CD14-positive monocyte (primary cell): ENCODE measurements around the gene DDX20. TPM values are rescaled to one million over a fixed set of nuclear protein-coding genes. Genes with fewer than 3 reads are reported as not detected.

Source experiments
- DNase-seq, 3 donors: peaks; one replicate each; pipeline ENCODE4 v3.0.0-alpha.2; 2011 to 2022
- H2AFZ ChIP-seq: 2 replicates; pipeline ENCODE4 v1.6.0; 2012; ENCODE audit warnings: mild to moderate bottlenecking, low read depth, low read length, inconsistent platforms; ENCODE audit not compliant: insufficient read depth, poor library complexity, severe bottlenecking
- H3K27ac ChIP-seq, 2 donors: 1 replicate in 1 of 2; 2 replicates in 1 of 2; pipeline ENCODE4 v1.5.1; 2012 to 2013; ENCODE audit warnings: low read length in 2 of 2, control low read depth in 1 of 2, inconsistent platforms in 1 of 2, low read depth in 1 of 2, mild to moderate bottlenecking in 1 of 2
- H3K27me3 ChIP-seq, 2 donors: one replicate each; pipeline versions ENCODE4 v1.6.0 to v1.6.1; 2011 to 2013; ENCODE audit warnings: low read length in 2 of 2; ENCODE audit not compliant: control insufficient read depth in 2 of 2, insufficient read depth in 2 of 2
- H3K36me3 ChIP-seq, 2 donors: replicated peaks in 1 of 2; 1 replicate in 1 of 2; 2 replicates in 1 of 2; pipeline versions ENCODE4 v1.5.1 to v1.6.1; 2012 to 2013; ENCODE audit warnings: low read length in 2 of 2, control low read depth in 1 of 2, inconsistent platforms in 1 of 2, mild to moderate bottlenecking in 1 of 2; ENCODE audit not compliant: insufficient read depth in 2 of 2, control insufficient read depth in 1 of 2
- H3K4me1 ChIP-seq, 2 donors: 1 replicate in 1 of 2; 2 replicates in 1 of 2; pipeline versions ENCODE4 v1.5.1 to v1.6.1; 2012 to 2013; ENCODE audit warnings: low read length in 2 of 2, control low read depth in 1 of 2, inconsistent platforms in 1 of 2, mild to moderate bottlenecking in 1 of 2, moderate library complexity in 1 of 2; ENCODE audit not compliant: insufficient read depth in 2 of 2, control insufficient read depth in 1 of 2
- H3K4me2 ChIP-seq: replicated peaks from 2 replicates; pipeline ENCODE3; 2012; ENCODE audit warnings: low read length, moderate library complexity, mild to moderate bottlenecking; ENCODE audit not compliant: poor library complexity, severe bottlenecking; ENCODE audit errors: extremely low read depth
- H3K4me3 ChIP-seq, 3 experiments: fragments of 200-600 bp in 1 of 3; sonication (generic) in 1 of 3; replicated peaks in 1 of 3; 1 replicate in 2 of 3; 2 replicates in 1 of 3; pipeline ENCODE4 v1.5.1; 2011 to 2013; ENCODE audit warnings: low read length in 3 of 3, mild to moderate bottlenecking in 3 of 3, control low read depth in 2 of 3, low read depth in 2 of 3, inconsistent platforms in 1 of 3, moderate library complexity in 1 of 3
- H3K79me2 ChIP-seq: 2 replicates; pipeline ENCODE4 v1.6.0; 2012; ENCODE audit warnings: mild to moderate bottlenecking, control low read depth, inconsistent platforms, low read length, moderate library complexity; ENCODE audit not compliant: insufficient read depth
- H3K9ac ChIP-seq: 2 replicates; pipeline ENCODE4 v1.6.0; 2017; ENCODE audit warnings: low read length, mild to moderate bottlenecking; ENCODE audit not compliant: insufficient read depth, poor library complexity, severe bottlenecking
- H3K9me3 ChIP-seq, 2 donors: replicated peaks in 1 of 2; 1 replicate in 1 of 2; 2 replicates in 1 of 2; pipeline versions ENCODE4 v1.5.1 to v1.6.1; 2012 to 2013; ENCODE audit warnings: low read length in 2 of 2, control low read depth in 1 of 2; ENCODE audit not compliant: control insufficient read depth in 1 of 2, insufficient read depth in 1 of 2
- H4K20me1 ChIP-seq: 2 replicates; pipeline ENCODE4 v1.6.0; 2012; ENCODE audit warnings: mild to moderate bottlenecking, low read length, control low read depth, moderate library complexity; ENCODE audit not compliant: insufficient read depth
- H3K27ac Mint-ChIP-seq, 7 donors: one replicate each; pipeline ENCODE4 v1.8.0; 2020; ENCODE audit warnings: mild to moderate bottlenecking in 7 of 7, mixed read lengths in 7 of 7, moderate library complexity in 6 of 7, inconsistent platforms in 2 of 7
- H3K27me3 Mint-ChIP-seq, 3 donors: one replicate each; pipeline ENCODE4 v1.8.0; 2021 to 2022; ENCODE audit warnings: low read depth in 3 of 3, mild to moderate bottlenecking in 3 of 3, mixed read lengths in 3 of 3, moderate library complexity in 3 of 3, inconsistent platforms in 1 of 3
- H3K36me3 Mint-ChIP-seq, 2 donors: one replicate each; pipeline ENCODE4 v1.8.0; 2020; ENCODE audit warnings: mixed read lengths in 2 of 2, inconsistent platforms in 1 of 2, mild to moderate bottlenecking in 1 of 2
- H3K4me1 Mint-ChIP-seq: one replicate; pipeline ENCODE4 v1.8.0; 2020; ENCODE audit warnings: mild to moderate bottlenecking, mixed read lengths
- H3K4me3 Mint-ChIP-seq, 2 donors: one replicate each; pipeline ENCODE4 v1.8.0; 2020; ENCODE audit warnings: mild to moderate bottlenecking in 2 of 2, mixed read lengths in 2 of 2, moderate library complexity in 1 of 2
- H3K9me3 Mint-ChIP-seq, 7 donors: one replicate each; pipeline ENCODE4 v1.8.0; 2020 to 2022; ENCODE audit warnings: mixed read lengths in 7 of 7, mild to moderate bottlenecking in 6 of 7, moderate library complexity in 6 of 7, inconsistent platforms in 2 of 7
- WGBS: methylation state at CpG from one replicate; pipeline ENCODE4 v1.1.5; 2013; ENCODE audit warnings: missing lambda C conversion rate; ENCODE audit not compliant: insufficient coverage; 5-methylcytosine and 5-hydroxymethylcytosine counted together
- intact Hi-C, 2 donors: fragments of 100-400 bp; cut with micrococcal nuclease; formaldehyde crosslinking; loops; one replicate each; pipeline versions ENCODE4 v1.15.0 to v1.15.1; 2023
- polyA plus RNA-seq, 3 donors: library from polyadenylated mRNA; depleted of rRNA in 1 of 3; unstranded in 2 of 3; stranded (reverse) in 1 of 3; fragments of 300-500 nt in 2 of 3; fragments of >200 nt in 1 of 3; fragmentation: Illumina TruSeq in 2 of 3; gene quantifications; 1 replicate in 2 of 3; 2 replicates in 1 of 3; pipeline ENCODE4 v1.2.3, GENCODE V29; 2012 to 2021
- TF ChIP-seq, protein P1 (sequence below): fragments of 200-600 bp; IDR thresholded peaks from one replicate; pipeline ENCODE4 v1.8.0; 2022; ENCODE audit warnings: antibody characterized with exemption, mild to moderate bottlenecking

DDX20 gene
- polyA plus RNA-seq, 3 donors, result 3.1 to 4.1 (median 4.0) TPM

DNA sequence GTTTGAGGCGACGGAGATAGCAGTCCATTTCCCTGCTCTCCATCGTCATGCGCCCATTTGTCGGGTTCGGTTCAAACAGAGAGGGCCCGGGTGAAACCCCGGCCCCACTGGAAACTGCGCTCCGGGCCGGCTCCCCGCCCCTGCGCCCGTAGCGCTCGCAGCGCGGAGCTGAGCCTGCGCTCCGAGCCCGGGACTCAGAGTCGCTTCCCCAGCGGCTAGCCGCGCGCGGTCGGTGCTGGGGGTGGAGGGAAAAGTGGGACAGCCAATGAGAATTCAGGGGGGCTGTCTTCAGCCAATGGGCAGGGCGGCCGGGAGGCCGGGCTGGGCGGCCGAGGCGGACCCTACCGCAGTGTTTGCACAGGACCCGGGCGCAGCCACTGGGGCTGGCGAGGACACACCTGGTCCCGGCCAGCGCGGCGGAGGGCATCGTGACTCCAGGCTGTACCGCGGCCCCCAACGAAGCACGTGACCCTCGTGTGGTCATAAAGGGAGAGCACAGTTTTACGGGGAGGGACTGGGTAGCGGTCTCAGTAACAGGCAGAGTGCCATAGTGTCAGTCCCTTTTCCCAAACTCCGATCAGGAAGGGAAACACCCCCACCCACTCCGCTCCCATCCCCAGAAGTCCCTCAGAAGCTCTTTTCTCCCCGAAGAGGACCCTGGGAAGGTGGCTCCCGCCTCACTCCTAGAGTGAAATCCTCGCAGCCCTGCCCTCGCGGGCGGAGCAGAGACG lies 16.3 kb upstream of the DDX20 start, which contains the start of gene INKA2:
INKA2 (minus strand) TSS at position 202 of the 731 bp plus-strand sequence; CDS start at position 49, 153 bp downstream.
- intact Hi-C loops, result loop anchor here (10.0 kb wide), 4 partner anchors 125 to 775 kb away; partner anchors contain the start of genes ADORA3 (in 1 of the 2), DENND2D (in 1 of the 2), LRIF1 (in 1 of the 2) and RAP1A (in 1 of the 2)
- peaks cover 58 to 62% of the 10 kb centered on the region in 2 donors for H3K4me1 ChIP-seq

More for the DNA sequence above, 16.3 kb upstream of the DDX20 start, which contains the start of gene INKA2:
- Mint-ChIP-seq H3K9me3 (peaks cover 0 to 17% (median 6%) of the 10 kb centered on the region in 7 donors), H3K27ac (peak within 1 kb of the TSS; percentile 83 to 99 (median 95)), H3K27me3 (peaks cover 51 to 70% (median 54%) of the 10 kb centered on the region in 3 donors), H3K4me1 (peaks cover 31% of the 10 kb centered on the region), H3K4me3 (peak within 1 kb of the TSS; percentile 89 to 98), H3K36me3 (peaks cover 7 to 21% of the 10 kb centered on the region in 2 donors)
- TF ChIP-seq, protein P1, sequence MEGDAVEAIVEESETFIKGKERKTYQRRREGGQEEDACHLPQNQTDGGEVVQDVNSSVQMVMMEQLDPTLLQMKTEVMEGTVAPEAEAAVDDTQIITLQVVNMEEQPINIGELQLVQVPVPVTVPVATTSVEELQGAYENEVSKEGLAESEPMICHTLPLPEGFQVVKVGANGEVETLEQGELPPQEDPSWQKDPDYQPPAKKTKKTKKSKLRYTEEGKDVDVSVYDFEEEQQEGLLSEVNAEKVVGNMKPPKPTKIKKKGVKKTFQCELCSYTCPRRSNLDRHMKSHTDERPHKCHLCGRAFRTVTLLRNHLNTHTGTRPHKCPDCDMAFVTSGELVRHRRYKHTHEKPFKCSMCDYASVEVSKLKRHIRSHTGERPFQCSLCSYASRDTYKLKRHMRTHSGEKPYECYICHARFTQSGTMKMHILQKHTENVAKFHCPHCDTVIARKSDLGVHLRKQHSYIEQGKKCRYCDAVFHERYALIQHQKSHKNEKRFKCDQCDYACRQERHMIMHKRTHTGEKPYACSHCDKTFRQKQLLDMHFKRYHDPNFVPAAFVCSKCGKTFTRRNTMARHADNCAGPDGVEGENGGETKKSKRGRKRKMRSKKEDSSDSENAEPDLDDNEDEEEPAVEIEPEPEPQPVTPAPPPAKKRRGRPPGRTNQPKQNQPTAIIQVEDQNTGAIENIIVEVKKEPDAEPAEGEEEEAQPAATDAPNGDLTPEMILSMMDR, result no peak
- Histone ChIP-seq H3K9me3 (peaks cover 0 to 4% of the 10 kb centered on the region in 2 donors), H3K36me3 (no peaks in the 10 kb centered on the region), H3K27ac (peak within 1 kb of the TSS; percentile 78 to 81), H3K9ac (peak within 1 kb of the TSS; percentile 77), H3K27me3 (peaks cover 22 to 54% of the 10 kb centered on the region in 2 donors), H3K4me3 (peak within 1 kb of the TSS; percentile 46 to 79 (median 63)), H4K20me1 (no peaks in the 10 kb centered on the region), H3K79me2 (no peaks in the 10 kb centered on the region), H3K4me2 (peak within 1 kb of the TSS; percentile 79), H2AFZ (peak within 1 kb of the TSS; percentile 83)
- DNase-seq, result peak; percentile 80 to 86 (median 82)
- WGBS, result under 1% methylated on average over 40 of the region's 59 CpGs
